ENCODE measurements around the gene PFDN1. TPM values are rescaled to one million over a fixed set of nuclear protein-coding genes. Genes with fewer than 3 reads are reported as not detected.

Gene PFDN1
- total and polyA plus RNA-seq, 4 donors: 14.0 to 30.8 (median 20.7) TPM

DNA sequence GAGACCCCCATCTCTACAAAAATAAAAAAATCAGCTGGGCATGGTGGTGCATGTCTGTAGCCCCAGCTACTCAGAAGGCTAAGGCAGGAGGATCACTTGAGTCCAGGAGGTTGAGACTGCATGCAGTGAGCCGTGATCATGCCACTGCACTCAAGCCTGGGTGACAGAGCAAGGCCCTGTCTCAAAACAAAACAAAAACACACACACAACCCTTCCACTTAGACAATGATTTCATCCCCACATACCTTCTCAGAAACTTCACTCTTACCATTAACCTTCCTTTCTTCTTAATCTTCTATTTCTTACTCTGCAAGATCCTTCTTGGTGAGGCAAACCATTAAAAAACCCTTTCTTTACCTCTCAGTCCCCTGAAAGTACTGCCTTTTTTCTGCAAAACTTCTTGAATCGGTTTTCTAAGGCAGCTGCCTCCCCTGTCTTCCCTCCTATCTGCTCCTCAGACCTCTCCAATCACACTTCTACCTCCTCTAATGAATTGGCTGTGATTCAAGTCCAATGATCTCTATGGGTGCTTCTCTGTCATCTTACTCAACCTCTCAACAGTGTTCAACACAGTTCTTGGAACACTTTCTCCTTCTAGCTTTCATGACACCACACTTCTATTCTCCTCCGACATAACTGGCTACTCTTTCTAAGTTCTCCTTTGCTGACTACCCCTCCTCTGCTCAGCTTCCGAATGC, 47.3 kb downstream of the PFDN1 start:
- Histone ChIP-seq H3K9me3 (ENCODE audit: control insufficient read depth in 4 of 4, low read length in 3 of 4) (no peaks in the 10 kb centered on the region), H3K4me3 (ENCODE audit: low read depth in 1 of 3, low read length in 3 of 3) (no peak overlapping the region), H3K27me3 (ENCODE audit: control insufficient read depth in 4 of 4, insufficient read depth in 4 of 4, low read length in 3 of 4) (no peaks in the 10 kb centered on the region), H3K4me1 (ENCODE audit: control insufficient read depth in 4 of 4, insufficient read depth in 4 of 4, low read length in 3 of 4) (no peaks in the 10 kb centered on the region), H3K27ac (ENCODE audit: low read depth in 1 of 2, low read length in 2 of 2) (no peak overlapping the region), H3K36me3 (ENCODE audit: control insufficient read depth in 4 of 4, insufficient read depth in 3 of 4, low read depth in 1 of 4, low read length in 3 of 4) (peaks cover 0 to 2% (median 0%) of the 10 kb centered on the region in 4 donors), H3K9ac (ENCODE audit: low read depth in 1 of 2, low read length in 2 of 2) (no peak overlapping the region)
- DNase-seq (ENCODE audit: low spot score): no peak
- WGBS: 94% methylated on average over 4 of the region's 4 CpGs
- TF ChIP-seq GABPA (IDR thresholded peaks at IDR 0.05 in 1 of 2, conservative IDR thresholded peaks at IDR 0.05 in 1 of 2): no peak
- TF ChIP-seq HNF4A (conservative IDR thresholded peaks at IDR 0.05): no peak
- TF ChIP-seq JUND (IDR thresholded peaks at IDR 0.05): no peak
- no peak for TF ChIP-seq HNF4G (IDR thresholded peaks at IDR 0.05)
- TF ChIP-seq FOXA2 (IDR thresholded peaks at IDR 0.05): no peak
- TF ChIP-seq, protein P1, sequence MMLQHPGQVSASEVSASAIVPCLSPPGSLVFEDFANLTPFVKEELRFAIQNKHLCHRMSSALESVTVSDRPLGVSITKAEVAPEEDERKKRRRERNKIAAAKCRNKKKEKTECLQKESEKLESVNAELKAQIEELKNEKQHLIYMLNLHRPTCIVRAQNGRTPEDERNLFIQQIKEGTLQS (IDR thresholded peaks at IDR 0.05): no peak
- TF ChIP-seq FOXA1 (IDR thresholded peaks at IDR 0.05): no peak
- TF ChIP-seq RXRA (IDR thresholded peaks at IDR 0.05): no peak
- no peak for TF ChIP-seq NR2F2 (IDR thresholded peaks at IDR 0.05)
- TF ChIP-seq YY1 (IDR thresholded peaks at IDR 0.05): no peak
- no peak for TF ChIP-seq TAF1 (conservative IDR thresholded peaks at IDR 0.05)
- TF ChIP-seq SP1 (IDR thresholded peaks at IDR 0.05): no peak
- TF ChIP-seq, protein P2, sequence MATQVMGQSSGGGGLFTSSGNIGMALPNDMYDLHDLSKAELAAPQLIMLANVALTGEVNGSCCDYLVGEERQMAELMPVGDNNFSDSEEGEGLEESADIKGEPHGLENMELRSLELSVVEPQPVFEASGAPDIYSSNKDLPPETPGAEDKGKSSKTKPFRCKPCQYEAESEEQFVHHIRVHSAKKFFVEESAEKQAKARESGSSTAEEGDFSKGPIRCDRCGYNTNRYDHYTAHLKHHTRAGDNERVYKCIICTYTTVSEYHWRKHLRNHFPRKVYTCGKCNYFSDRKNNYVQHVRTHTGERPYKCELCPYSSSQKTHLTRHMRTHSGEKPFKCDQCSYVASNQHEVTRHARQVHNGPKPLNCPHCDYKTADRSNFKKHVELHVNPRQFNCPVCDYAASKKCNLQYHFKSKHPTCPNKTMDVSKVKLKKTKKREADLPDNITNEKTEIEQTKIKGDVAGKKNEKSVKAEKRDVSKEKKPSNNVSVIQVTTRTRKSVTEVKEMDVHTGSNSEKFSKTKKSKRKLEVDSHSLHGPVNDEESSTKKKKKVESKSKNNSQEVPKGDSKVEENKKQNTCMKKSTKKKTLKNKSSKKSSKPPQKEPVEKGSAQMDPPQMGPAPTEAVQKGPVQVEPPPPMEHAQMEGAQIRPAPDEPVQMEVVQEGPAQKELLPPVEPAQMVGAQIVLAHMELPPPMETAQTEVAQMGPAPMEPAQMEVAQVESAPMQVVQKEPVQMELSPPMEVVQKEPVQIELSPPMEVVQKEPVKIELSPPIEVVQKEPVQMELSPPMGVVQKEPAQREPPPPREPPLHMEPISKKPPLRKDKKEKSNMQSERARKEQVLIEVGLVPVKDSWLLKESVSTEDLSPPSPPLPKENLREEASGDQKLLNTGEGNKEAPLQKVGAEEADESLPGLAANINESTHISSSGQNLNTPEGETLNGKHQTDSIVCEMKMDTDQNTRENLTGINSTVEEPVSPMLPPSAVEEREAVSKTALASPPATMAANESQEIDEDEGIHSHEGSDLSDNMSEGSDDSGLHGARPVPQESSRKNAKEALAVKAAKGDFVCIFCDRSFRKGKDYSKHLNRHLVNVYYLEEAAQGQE (IDR thresholded peaks at IDR 0.05): no peak

DNA sequence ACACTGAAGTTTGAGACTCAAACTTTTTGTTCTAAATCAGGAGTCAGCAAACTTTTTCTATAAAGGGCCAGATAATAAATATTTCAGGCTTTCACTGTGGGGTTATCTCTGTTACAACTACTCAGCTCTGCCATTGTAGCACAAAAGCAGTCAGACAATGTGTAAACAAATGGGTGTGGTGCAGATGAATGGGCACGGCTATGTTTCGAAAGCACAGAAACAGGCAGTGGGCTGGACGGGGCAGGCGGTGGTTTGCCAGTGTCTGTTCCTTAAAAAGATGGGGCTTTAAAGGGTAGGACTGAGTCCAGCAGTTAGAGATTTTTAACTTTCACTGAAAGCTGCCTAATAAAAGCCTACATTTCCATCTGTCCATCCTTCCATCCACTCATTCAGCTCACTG, 48.9 kb downstream of the PFDN1 start:
- Histone ChIP-seq H3K4me3 (ENCODE audit: low read depth in 1 of 3, low read length in 3 of 3) (no peak overlapping the region), H3K9ac (ENCODE audit: low read depth in 1 of 2, low read length in 2 of 2) (no peak overlapping the region), H3K27ac (ENCODE audit: low read depth in 1 of 2, low read length in 2 of 2) (no peak overlapping the region), H3K36me3 (ENCODE audit: control insufficient read depth in 4 of 4, insufficient read depth in 3 of 4, low read depth in 1 of 4, low read length in 3 of 4) (peaks cover 0 to 11% (median 3%) of the 10 kb centered on the region in 4 donors), H3K4me1 (ENCODE audit: control insufficient read depth in 4 of 4, insufficient read depth in 4 of 4, low read length in 3 of 4) (no peaks in the 10 kb centered on the region), H3K27me3 (ENCODE audit: control insufficient read depth in 4 of 4, insufficient read depth in 4 of 4, low read length in 3 of 4) (no peaks in the 10 kb centered on the region), H3K9me3 (ENCODE audit: control insufficient read depth in 4 of 4, low read length in 3 of 4) (no peaks in the 10 kb centered on the region)
- no peak for DNase-seq (ENCODE audit: low spot score)
- TF ChIP-seq, protein P3, sequence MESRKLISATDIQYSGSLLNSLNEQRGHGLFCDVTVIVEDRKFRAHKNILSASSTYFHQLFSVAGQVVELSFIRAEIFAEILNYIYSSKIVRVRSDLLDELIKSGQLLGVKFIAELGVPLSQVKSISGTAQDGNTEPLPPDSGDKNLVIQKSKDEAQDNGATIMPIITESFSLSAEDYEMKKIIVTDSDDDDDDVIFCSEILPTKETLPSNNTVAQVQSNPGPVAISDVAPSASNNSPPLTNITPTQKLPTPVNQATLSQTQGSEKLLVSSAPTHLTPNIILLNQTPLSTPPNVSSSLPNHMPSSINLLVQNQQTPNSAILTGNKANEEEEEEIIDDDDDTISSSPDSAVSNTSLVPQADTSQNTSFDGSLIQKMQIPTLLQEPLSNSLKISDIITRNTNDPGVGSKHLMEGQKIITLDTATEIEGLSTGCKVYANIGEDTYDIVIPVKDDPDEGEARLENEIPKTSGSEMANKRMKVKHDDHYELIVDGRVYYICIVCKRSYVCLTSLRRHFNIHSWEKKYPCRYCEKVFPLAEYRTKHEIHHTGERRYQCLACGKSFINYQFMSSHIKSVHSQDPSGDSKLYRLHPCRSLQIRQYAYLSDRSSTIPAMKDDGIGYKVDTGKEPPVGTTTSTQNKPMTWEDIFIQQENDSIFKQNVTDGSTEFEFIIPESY (IDR thresholded peaks at IDR 0.05): no peak
- TF ChIP-seq HNF4A (conservative IDR thresholded peaks at IDR 0.05): no peak
- no peak for TF ChIP-seq RAD21 (IDR thresholded peaks at IDR 0.05)
- TF ChIP-seq FOXA1 (IDR thresholded peaks at IDR 0.05): no peak
- WGBS: 61% methylated on average over 4 of the region's 4 CpGs
